ENCODE data around the gene PIK3C3. TPM values are rescaled to one million over a fixed set of nuclear protein-coding genes. Genes with fewer than 3 reads are reported as not detected.

Gene PIK3C3
- total and polyA plus RNA-seq, 9 of the 15 experiments (the other 6 are each of a cell fraction or from before 2014, with no cell fraction given): 27.0 to 101 (median 42.9) TPM

DNA sequence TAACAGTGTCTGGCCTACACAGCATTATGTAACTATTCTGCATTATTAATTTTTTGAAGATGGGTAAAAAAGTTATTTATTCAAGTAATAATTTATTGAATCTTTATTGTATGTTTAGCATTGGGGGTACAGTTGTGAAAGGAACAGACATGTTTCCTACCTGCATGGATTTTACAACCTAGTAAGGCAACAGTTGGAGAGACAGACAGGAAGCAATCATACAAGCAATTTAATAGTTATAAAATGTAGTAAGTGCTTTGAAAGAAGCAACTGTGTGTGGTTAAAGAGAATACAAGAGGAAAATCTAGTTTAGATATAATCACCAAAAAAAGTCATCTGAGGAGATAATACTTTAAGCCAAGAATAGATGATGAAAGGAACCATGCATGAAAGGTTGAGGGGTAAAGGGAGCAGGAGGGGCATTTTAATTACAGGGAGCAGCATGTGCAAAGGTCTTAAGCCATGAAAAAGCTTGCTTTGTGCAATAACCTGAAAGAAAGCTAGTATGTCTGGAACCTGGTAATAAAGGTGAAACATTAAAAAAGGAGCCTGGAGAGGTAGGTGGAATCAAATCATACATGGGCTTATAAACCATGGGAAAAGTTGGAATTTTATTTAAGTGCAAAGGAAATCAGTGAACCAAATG, 140.8 kb downstream of the PIK3C3 start (continued):
- TF ChIP-seq, protein P1, sequence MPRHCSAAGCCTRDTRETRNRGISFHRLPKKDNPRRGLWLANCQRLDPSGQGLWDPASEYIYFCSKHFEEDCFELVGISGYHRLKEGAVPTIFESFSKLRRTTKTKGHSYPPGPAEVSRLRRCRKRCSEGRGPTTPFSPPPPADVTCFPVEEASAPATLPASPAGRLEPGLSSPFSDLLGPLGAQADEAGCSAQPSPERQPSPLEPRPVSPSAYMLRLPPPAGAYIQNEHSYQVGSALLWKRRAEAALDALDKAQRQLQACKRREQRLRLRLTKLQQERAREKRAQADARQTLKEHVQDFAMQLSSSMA (CRISPR knock-in tag; IDR thresholded peaks at IDR 0.05): no peak
- TF ChIP-seq ETV6 (IDR thresholded peaks at IDR 0.05; ENCODE audit: borderline replicate concordance in 1 of 2, low read depth in 2 of 2, low read length in 1 of 2): no peak
- TF ChIP-seq ETV6 (CRISPR knock-in tag; IDR thresholded peaks at IDR 0.05; ENCODE audit: borderline replicate concordance): no peak
- TF ChIP-seq PCBP2 (IDR thresholded peaks at IDR 0.05; ENCODE audit: low read depth, low read length, poor library complexity, severe bottlenecking): no peak
- TF ChIP-seq, protein P2, sequence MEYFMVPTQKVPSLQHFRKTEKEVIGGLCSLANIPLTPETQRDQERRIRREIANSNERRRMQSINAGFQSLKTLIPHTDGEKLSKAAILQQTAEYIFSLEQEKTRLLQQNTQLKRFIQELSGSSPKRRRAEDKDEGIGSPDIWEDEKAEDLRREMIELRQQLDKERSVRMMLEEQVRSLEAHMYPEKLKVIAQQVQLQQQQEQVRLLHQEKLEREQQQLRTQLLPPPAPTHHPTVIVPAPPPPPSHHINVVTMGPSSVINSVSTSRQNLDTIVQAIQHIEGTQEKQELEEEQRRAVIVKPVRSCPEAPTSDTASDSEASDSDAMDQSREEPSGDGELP (CRISPR knock-in tag; IDR thresholded peaks at IDR 0.05; ENCODE audit: borderline replicate concordance): no peak
- no peak for TF ChIP-seq PHB (CRISPR knock-in tag; IDR thresholded peaks at IDR 0.05)
- no peak for TF ChIP-seq ZNF551 (CRISPR knock-in tag; IDR thresholded peaks at IDR 0.05)
- TF ChIP-seq NEUROD1 (IDR thresholded peaks at IDR 0.05; ENCODE audit: borderline replicate concordance, low read depth, low read length, partially characterized antibody): no peak
- TF ChIP-seq, protein P3, sequence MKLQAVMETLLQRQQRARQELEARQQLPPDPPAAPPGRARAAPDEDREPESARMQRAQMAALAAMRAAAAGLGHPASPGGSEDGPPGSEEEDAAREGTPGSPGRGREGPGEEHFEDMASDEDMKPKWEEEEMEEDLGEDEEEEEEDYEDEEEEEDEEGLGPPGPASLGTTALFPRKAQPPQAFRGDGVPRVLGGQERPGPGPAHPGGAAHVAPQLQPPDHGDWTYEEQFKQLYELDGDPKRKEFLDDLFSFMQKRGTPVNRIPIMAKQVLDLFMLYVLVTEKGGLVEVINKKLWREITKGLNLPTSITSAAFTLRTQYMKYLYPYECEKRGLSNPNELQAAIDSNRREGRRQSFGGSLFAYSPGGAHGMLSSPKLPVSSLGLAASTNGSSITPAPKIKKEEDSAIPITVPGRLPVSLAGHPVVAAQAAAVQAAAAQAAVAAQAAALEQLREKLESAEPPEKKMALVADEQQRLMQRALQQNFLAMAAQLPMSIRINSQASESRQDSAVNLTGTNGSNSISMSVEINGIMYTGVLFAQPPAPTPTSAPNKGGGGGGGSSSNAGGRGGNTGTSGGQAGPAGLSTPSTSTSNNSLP (IDR thresholded peaks at IDR 0.05; ENCODE audit: borderline replicate concordance, low read depth, low read length): no peak
- TF ChIP-seq ZNF696 (CRISPR knock-in tag; conservative IDR thresholded peaks at IDR 0.05): no peak
- no peak for TF ChIP-seq DIDO1 (tag; IDR thresholded peaks at IDR 0.05; ENCODE audit: low read depth)
- no peak for TF ChIP-seq CREM (IDR thresholded peaks at IDR 0.05; ENCODE audit: low read depth)
